Tibial nerve (tissue), 4 donors: ENCODE data around the gene UCK2. TPM values are rescaled to one million over a fixed set of nuclear protein-coding genes. Genes with fewer than 3 reads are reported as not detected.

Source experiments
- DNase-seq, 2 donors: peaks; one replicate each; pipeline ENCODE4 v3.0.0-alpha.2; 2019; ENCODE audit warnings: low spot score in 2 of 2
- H3K27ac ChIP-seq, 4 donors: fragments of 200-600 bp; sonication (generic) in 3 of 4; one replicate each; pipeline ENCODE4 v1.5.1; 2017 to 2019; ENCODE audit warnings: mild to moderate bottlenecking in 1 of 4
- H3K27me3 ChIP-seq, 2 donors: fragments of 200-600 bp; sonication (generic) in 1 of 2; one replicate each; pipeline versions ENCODE4 v1.5.1 to v1.6.0; 2017 to 2019
- H3K36me3 ChIP-seq, 3 donors: fragments of 200-600 bp; sonication (generic); one replicate each; pipeline ENCODE4 v1.5.1; 2018 to 2019
- H3K4me1 ChIP-seq, 4 donors: fragments of 200-600 bp; sonication (generic) in 3 of 4; one replicate each; pipeline ENCODE4 v1.5.1; 2017 to 2019
- H3K4me3 ChIP-seq, 4 donors: fragments of 200-600 bp; sonication (generic) in 3 of 4; one replicate each; pipeline ENCODE4 v1.5.1; 2017 to 2019; ENCODE audit warnings: mild to moderate bottlenecking in 1 of 4, moderate library complexity in 1 of 4
- H3K9me3 ChIP-seq, 4 donors: fragments of 200-600 bp; sonication (generic) in 3 of 4; one replicate each; pipeline ENCODE4 v1.5.1; 2017 to 2019
- CTCF ChIP-seq, 5 experiments: fragments of 200-600 bp in 3 of 5; fragments of 450-650 bp in 2 of 5; sonication (generic) in 3 of 5; IDR thresholded peaks; one replicate each; pipeline ENCODE4 v1.5.1; 2016 to 2019; ENCODE audit warnings: antibody characterized with exemption in 5 of 5, mild to moderate bottlenecking in 3 of 5, moderate library complexity in 2 of 5
- EP300 ChIP-seq, 2 donors: sonication (generic); formaldehyde crosslinking; IDR thresholded peaks; one replicate each; pipeline ENCODE4 v1.6.1; 2017; ENCODE audit warnings: antibody characterized with exemption in 2 of 2, mild to moderate bottlenecking in 1 of 2
- POLR2A ChIP-seq, 2 donors: fragments of 450-650 bp; IDR thresholded peaks; one replicate each; pipeline ENCODE4 v1.6.1; 2017; ENCODE audit warnings: antibody characterized with exemption in 2 of 2, mild to moderate bottlenecking in 2 of 2, moderate library complexity in 2 of 2
- WGBS, 2 donors: methylation state at CpG; one replicate each; pipeline ENCODE4 v1.1.5; 2018; 5-methylcytosine and 5-hydroxymethylcytosine counted together
- total RNA-seq, 4 donors: library from RNA; depleted of rRNA; stranded (reverse); fragments of >200 nt; gene quantifications; one replicate each; pipeline ENCODE4 v1.1.0, GENCODE V29; 2016

UCK2 gene
- total RNA-seq, 4 donors from 2014 or later = 29.7 to 36.0 (median 33.8) TPM

- Histone ChIP-seq H3K27me3 (no peaks in the 10 kb centered on the region), H3K27ac (no peak overlapping the region), H3K4me1 (peaks cover 0 to 33% (median 5%) of the 10 kb centered on the region in 4 donors), H3K9me3 (no peaks in the 10 kb centered on the region), H3K4me3 (no peak overlapping the region), H3K36me3 (no peaks in the 10 kb centered on the region)
- WGBS, 2 donors = 93 to 94% methylated on average over 5 of the region's 5 CpGs
- TF ChIP-seq CTCF (IDR thresholded peaks at IDR 0.05) = no peak
- TF ChIP-seq EP300 (IDR thresholded peaks at IDR 0.05) = no peak
- no peak for TF ChIP-seq POLR2A (IDR thresholded peaks at IDR 0.05)
- DNase-seq = no peak
Observed at GRCh38 chr1:165883056-165883455, 55.6 kb downstream of the UCK2 start.

GRCh38 chr1:165884009-165884689 is 56.7 kb downstream of the UCK2 start:
- no peaks in the 10 kb centered on the region for H3K27me3 ChIP-seq
- H3K27ac ChIP-seq = peak overlapping the region in 1 of 4 donors; percentile 49
- no peaks in the 10 kb centered on the region for H3K36me3 ChIP-seq
- H3K4me3 ChIP-seq = no peak overlapping the region
- no peaks in the 10 kb centered on the region for H3K9me3 ChIP-seq
- no peak for DNase-seq
- no peak for TF ChIP-seq EP300 (IDR thresholded peaks at IDR 0.05)
- no peak for TF ChIP-seq CTCF (IDR thresholded peaks at IDR 0.05)
- no peak for TF ChIP-seq POLR2A (IDR thresholded peaks at IDR 0.05)
- H3K4me1 ChIP-seq = peaks cover 0 to 32% (median 5%) of the 10 kb centered on the region in 4 donors
- WGBS, 2 donors = 71 to 74% methylated on average over 9 of the region's 9 CpGs

- TF ChIP-seq POLR2A (IDR thresholded peaks at IDR 0.05) (no peak), EP300 (IDR thresholded peaks at IDR 0.05) (no peak), CTCF (IDR thresholded peaks at IDR 0.05) (no peak)
- Histone ChIP-seq H3K4me3 (no peak overlapping the region), H3K9me3 (no peaks in the 10 kb centered on the region), H3K4me1 (peaks cover 0 to 26% (median 5%) of the 10 kb centered on the region in 4 donors), H3K27ac (peak overlapping the region in 1 of 4 donors; percentile 49), H3K36me3 (no peaks in the 10 kb centered on the region), H3K27me3 (no peaks in the 10 kb centered on the region)
- no peak for DNase-seq
- WGBS, 2 donors = 40 to 44% methylated on average over 5 of the region's 5 CpGs
Observed at GRCh38 chr1:165884690-165885304, 57.4 kb downstream of the UCK2 start.

- no peaks in the 10 kb centered on the region for H3K27me3 ChIP-seq
- H3K9me3 ChIP-seq = no peaks in the 10 kb centered on the region
- H3K27ac ChIP-seq = peak overlapping the region in 1 of 4 donors; percentile 49
- no peak overlapping the region for H3K4me3 ChIP-seq
- 89 to 90% methylated on average over 3 of the region's 3 CpGs for WGBS, 2 donors
- H3K36me3 ChIP-seq = no peaks in the 10 kb centered on the region
- no peak for DNase-seq
- H3K4me1 ChIP-seq = peaks cover 0 to 22% (median 5%) of the 10 kb centered on the region in 4 donors
- TF ChIP-seq POLR2A (IDR thresholded peaks at IDR 0.05) (no peak), EP300 (IDR thresholded peaks at IDR 0.05) (no peak), CTCF (IDR thresholded peaks at IDR 0.05) (no peak)
Observed at GRCh38 chr1:165885305-165885694, 57.9 kb downstream of the UCK2 start.

GRCh38 chr1:165886193-165886592 is 58.8 kb downstream of the UCK2 start:
- no peaks in the 10 kb centered on the region for H3K27me3 ChIP-seq
- no peaks in the 10 kb centered on the region for H3K9me3 ChIP-seq
- no peak overlapping the region for H3K4me3 ChIP-seq
- TF ChIP-seq CTCF (IDR thresholded peaks at IDR 0.05) = no peak
- TF ChIP-seq POLR2A (IDR thresholded peaks at IDR 0.05) = no peak
- no peak for TF ChIP-seq EP300 (IDR thresholded peaks at IDR 0.05)
- 93 to 94% methylated on average over 2 of the region's 2 CpGs for WGBS, 2 donors
- H3K36me3 ChIP-seq = peaks cover 0 to under 1% (median 0%) of the 10 kb centered on the region in 3 donors
- DNase-seq = no peak
- no peak overlapping the region for H3K27ac ChIP-seq
- peaks cover 0 to 24% (median 5%) of the 10 kb centered on the region in 4 donors for H3K4me1 ChIP-seq
